ENCODE measurements around the gene ALPL. TPM values are rescaled to one million over a fixed set of nuclear protein-coding genes. Genes with fewer than 3 reads are reported as not detected.

ALPL gene
- total RNA-seq, 1 experiment from 2014 or later: 84.8 TPM

GRCh38 chr1:21532992-21533534, 23.8 kb downstream of the ALPL start:
- TF ChIP-seq CTCF (conservative IDR thresholded peaks at IDR 0.05): no peak
- Mint-ChIP-seq H3K4me3 (no peak overlapping the region), H3K9me3 (no peaks in the 10 kb centered on the region)

More at GRCh38 chr1:21532992-21533534, 23.8 kb downstream of the ALPL start:
- Histone ChIP-seq H2BK15ac (ENCODE audit: low read depth, low read length) (no peak overlapping the region), H3T11ph (ENCODE audit: low read length) (no peak overlapping the region), H3K27ac (ENCODE audit: insufficient read length, low read depth, low read length) (no peak overlapping the region), H4K91ac (ENCODE audit: insufficient read length, low read depth, low read length) (no peak overlapping the region), H3K9me3 (ENCODE audit: control insufficient read depth, low read depth, low read length) (no peaks in the 10 kb centered on the region), H2BK12ac (ENCODE audit: insufficient read length, low read depth, low read length) (no peak overlapping the region), H3K4ac (ENCODE audit: low read depth, low read length) (no peak overlapping the region), H2AK5ac (ENCODE audit: insufficient read length, low read length) (no peak overlapping the region), H3K23ac (ENCODE audit: insufficient read length, low read depth, low read length) (no peak overlapping the region), H3K18ac (ENCODE audit: insufficient read length, low read depth, low read length) (no peak overlapping the region), H4K20me1 (ENCODE audit: control insufficient read depth, insufficient read depth, insufficient read length) (no peaks in the 10 kb centered on the region), H3K56ac (ENCODE audit: insufficient read length, low read depth, low read length) (no peak overlapping the region), H3K27me3 (ENCODE audit: insufficient read depth, low read length) (no peaks in the 10 kb centered on the region), H4K5ac (ENCODE audit: insufficient read length, low read depth, low read length) (no peak overlapping the region), H3K4me1 (ENCODE audit: insufficient read depth, low read length) (peaks cover 4% of the 10 kb centered on the region; the same call in 1 of the 2 replicates), H2BK5ac (ENCODE audit: insufficient read length, low read length) (no peak overlapping the region), H3K14ac (ENCODE audit: insufficient read depth, low read length) (no peak overlapping the region), H4K8ac (replicated peaks; ENCODE audit: insufficient read length, low read depth, low read length) (no peak overlapping the region), H2BK120ac (ENCODE audit: low read depth, low read length, poor library complexity, severe bottlenecking) (no peak overlapping the region), H3K79me1 (ENCODE audit: insufficient read depth, low read depth, low read length, poor library complexity, severe bottlenecking) (no peaks in the 10 kb centered on the region), H3K79me2 (ENCODE audit: insufficient read depth, low read length) (no peaks in the 10 kb centered on the region), H3K4me2 (ENCODE audit: insufficient read depth, insufficient read length, low read length) (no peak overlapping the region), H2AFZ (ENCODE audit: low read length) (no peak overlapping the region), H2BK20ac (ENCODE audit: low read depth, low read length, poor library complexity, severe bottlenecking) (no peak overlapping the region), H3K9ac (ENCODE audit: extremely low read depth, insufficient read length, low read length) (no peak overlapping the region), H3K23me2 (ENCODE audit: insufficient read length, low read depth, low read length, poor library complexity, severe bottlenecking) (no peaks in the 10 kb centered on the region)
- DNase-seq: no peak
- no CpG with 5 or more reads among the region's 4 CpGs for WGBS (ENCODE audit: extremely low coverage, insufficient read length, low lambda C conversion rate)
- Mint-ChIP-seq H3K27ac (no peak overlapping the region), H3K4me1 (peaks cover 34 to 54% of the 10 kb centered on the region in 2 experiments), H3K27me3 (ENCODE audit: low read depth) (no peaks in the 10 kb centered on the region), H3K36me3 (ENCODE audit: insufficient read depth in 1 of 3, low read depth in 3 of 3) (peaks cover 0 to 4% (median 4%) of the 10 kb centered on the region in 3 experiments; a peak in 2 of 7 replicates)
